ENCODE results near the gene GRID1. TPM values are rescaled to one million over a fixed set of nuclear protein-coding genes. Genes with fewer than 3 reads are reported as not detected.

The GRID1 gene
- total RNA-seq, 4 donors from 2014 or later, result 0.03 to 2.7 (median 0.49) TPM

DNA sequence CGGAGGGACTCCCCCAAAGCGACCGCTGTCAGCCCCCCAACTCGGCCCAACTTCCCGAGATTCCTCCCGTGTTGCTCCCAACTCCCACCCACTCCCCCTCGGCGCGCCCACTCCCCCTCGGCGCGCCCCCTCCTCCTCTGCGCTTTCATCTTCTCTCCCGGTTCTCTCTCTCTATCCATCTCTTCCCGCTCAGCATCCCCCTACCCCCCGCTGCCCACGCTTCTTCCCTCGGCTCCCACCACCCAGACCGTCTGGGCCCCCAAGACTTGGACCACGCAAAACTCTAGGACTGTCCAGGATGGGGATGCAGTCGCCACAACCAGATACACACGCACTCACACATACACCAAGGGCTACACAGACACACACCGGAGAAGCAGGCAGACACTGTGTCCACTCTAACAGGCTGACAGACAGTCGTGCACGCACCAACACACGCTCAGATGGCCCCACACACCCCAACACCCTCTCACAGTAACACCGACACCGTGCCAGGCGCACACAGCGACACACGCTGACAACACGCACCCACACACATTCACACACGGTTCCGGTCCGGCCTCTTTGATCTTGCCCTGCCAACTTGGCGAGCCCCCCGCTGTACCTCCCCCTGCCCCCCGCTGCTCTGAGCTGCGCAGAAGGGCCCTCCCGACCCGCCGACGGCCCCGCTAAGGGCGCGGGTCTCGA is 1.1 kb downstream of the GRID1 start:
- WGBS, 2 donors, result 1 to 3% methylated on average over 22 to 25 of the region's 47 CpGs
- Histone ChIP-seq H3K36me3 (no peaks in the 10 kb centered on the region), H3K4me1 (peaks cover 14 to 54% (median 41%) of the 10 kb centered on the region in 3 donors), H3K27me3 (peaks cover 12 to 93% (median 22%) of the 10 kb centered on the region in 4 donors), H3K4me3 (peak overlapping the region; percentile 33 to 66 (median 51)), H3K9me3 (no peaks in the 10 kb centered on the region), H3K27ac (peak overlapping the region in 1 of 4 donors; percentile 62)
- DNase-seq, result no peak
- intact Hi-C loops (cut with DNase I), result loop anchor here (10.0 kb wide), 1 partner anchor 821 kb away; no protein-coding TSS in a partner anchor
- TF ChIP-seq, protein P1, sequence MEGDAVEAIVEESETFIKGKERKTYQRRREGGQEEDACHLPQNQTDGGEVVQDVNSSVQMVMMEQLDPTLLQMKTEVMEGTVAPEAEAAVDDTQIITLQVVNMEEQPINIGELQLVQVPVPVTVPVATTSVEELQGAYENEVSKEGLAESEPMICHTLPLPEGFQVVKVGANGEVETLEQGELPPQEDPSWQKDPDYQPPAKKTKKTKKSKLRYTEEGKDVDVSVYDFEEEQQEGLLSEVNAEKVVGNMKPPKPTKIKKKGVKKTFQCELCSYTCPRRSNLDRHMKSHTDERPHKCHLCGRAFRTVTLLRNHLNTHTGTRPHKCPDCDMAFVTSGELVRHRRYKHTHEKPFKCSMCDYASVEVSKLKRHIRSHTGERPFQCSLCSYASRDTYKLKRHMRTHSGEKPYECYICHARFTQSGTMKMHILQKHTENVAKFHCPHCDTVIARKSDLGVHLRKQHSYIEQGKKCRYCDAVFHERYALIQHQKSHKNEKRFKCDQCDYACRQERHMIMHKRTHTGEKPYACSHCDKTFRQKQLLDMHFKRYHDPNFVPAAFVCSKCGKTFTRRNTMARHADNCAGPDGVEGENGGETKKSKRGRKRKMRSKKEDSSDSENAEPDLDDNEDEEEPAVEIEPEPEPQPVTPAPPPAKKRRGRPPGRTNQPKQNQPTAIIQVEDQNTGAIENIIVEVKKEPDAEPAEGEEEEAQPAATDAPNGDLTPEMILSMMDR (IDR thresholded peaks at IDR 0.05), result no peak
- TF ChIP-seq POLR2A (IDR thresholded peaks at IDR 0.05), result no peak

DNA sequence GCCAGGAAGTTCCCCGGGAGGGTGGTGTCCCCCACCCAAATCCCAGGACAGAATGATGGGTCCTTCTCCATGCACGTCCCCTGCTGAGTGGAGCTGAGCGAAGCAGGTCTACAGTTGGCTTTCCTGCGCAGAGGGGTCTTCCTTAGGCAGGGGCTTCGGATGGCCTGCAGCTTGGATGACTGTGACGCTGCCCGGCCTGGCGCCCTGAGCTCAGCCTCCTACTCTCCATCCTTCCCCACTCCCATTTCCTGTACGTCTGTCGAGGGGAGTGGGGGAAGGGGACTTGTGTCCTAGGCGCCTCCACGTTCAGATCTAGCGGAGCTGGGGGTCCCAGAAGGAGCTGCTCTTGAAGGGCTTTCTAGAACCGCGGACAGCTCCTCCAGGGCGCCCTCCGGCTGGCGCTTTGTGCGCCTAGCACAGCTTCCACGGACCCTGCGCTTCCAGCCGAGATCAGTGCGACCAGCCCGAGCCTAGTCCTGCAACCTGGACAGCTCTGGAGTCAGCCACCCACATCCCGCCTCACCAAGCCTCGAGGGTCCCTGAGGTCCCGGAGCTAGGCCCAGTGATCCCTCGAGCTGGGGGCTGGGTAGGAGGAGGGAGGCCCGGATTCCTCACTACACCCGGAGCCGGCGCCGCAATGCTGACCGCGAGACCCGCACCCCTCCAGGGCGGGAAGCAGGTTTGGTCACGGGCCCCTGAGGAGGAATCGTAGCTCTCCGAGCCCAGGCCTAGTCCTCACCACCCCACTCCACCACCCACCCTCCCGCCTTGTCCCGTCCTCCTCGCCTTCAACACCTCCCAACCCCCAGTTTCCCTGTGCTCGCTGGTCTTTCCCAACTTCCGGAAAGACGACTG is 1.9 kb downstream of the GRID1 start:
- H3K4me3 ChIP-seq, result peak overlapping the region in 3 of 4 donors; percentile 43 to 66 (median 59)
- peak overlapping the region in 1 of 4 donors; percentile 62 for H3K27ac ChIP-seq
- intact Hi-C loops (cut with DNase I), result loop anchor here (10.0 kb wide), 1 partner anchor 820 kb away; no protein-coding TSS in a partner anchor
- no peak for TF ChIP-seq POLR2A (IDR thresholded peaks at IDR 0.05)
- TF ChIP-seq, protein P1 (IDR thresholded peaks at IDR 0.05), result no peak
- no peaks in the 10 kb centered on the region for H3K9me3 ChIP-seq
- no peak for DNase-seq
- H3K27me3 ChIP-seq, result peaks cover 12 to 86% (median 22%) of the 10 kb centered on the region in 4 donors
- no peaks in the 10 kb centered on the region for H3K36me3 ChIP-seq
- peaks cover 14 to 54% (median 41%) of the 10 kb centered on the region in 3 donors for H3K4me1 ChIP-seq
- 12 to 17% methylated on average over 8 to 9 of the region's 46 CpGs for WGBS, 2 donors

DNA sequence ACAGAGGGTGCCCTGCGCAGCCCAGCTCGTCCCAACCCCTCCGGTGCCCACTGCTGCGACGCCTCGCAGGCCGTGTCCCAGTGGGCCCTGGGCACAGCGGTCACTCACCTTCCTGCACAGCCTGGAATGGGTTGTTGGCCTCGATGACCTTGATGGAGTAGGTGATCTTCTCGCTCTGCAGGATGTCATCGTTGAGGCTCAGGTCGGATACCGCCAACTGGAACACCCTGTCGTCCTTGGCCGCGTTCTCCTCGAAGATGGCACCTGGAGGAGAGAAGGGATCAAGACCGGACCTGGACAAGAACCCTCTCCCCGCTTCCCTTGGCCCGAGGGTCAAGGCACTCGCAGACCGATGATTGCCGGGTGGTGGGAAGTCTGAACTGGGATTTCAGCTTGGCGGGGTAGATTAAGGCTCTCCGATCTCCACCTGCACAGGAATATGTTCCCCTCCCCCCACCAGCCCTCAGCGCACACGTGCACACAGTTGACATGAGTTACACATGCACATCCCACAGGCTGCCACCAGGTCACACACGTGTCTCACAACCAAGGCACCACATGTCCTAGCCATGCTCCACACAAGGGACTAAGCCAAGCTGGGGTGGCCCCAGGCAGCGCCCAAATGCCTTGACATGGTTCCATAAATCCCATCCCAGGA is 2.6 kb downstream of the GRID1 start:
- no peak overlapping the region for H3K27ac ChIP-seq
- H3K9me3 ChIP-seq, result no peaks in the 10 kb centered on the region
- WGBS, 2 donors, result 14 to 40% methylated on average over 3 to 7 of the region's 29 CpGs
- TF ChIP-seq, protein P1 (IDR thresholded peaks at IDR 0.05), result no peak
- TF ChIP-seq POLR2A (IDR thresholded peaks at IDR 0.05), result no peak
- peaks cover 12 to 78% (median 22%) of the 10 kb centered on the region in 4 donors for H3K27me3 ChIP-seq
- H3K36me3 ChIP-seq, result no peaks in the 10 kb centered on the region
- DNase-seq, result no peak
- H3K4me1 ChIP-seq, result peaks cover 14 to 54% (median 41%) of the 10 kb centered on the region in 3 donors
- H3K4me3 ChIP-seq, result peak overlapping the region in 2 of 4 donors; percentile 34 to 39
- intact Hi-C loops (cut with DNase I), result loop anchor here (10.0 kb wide), 1 partner anchor 819 kb away; no protein-coding TSS in a partner anchor

DNA sequence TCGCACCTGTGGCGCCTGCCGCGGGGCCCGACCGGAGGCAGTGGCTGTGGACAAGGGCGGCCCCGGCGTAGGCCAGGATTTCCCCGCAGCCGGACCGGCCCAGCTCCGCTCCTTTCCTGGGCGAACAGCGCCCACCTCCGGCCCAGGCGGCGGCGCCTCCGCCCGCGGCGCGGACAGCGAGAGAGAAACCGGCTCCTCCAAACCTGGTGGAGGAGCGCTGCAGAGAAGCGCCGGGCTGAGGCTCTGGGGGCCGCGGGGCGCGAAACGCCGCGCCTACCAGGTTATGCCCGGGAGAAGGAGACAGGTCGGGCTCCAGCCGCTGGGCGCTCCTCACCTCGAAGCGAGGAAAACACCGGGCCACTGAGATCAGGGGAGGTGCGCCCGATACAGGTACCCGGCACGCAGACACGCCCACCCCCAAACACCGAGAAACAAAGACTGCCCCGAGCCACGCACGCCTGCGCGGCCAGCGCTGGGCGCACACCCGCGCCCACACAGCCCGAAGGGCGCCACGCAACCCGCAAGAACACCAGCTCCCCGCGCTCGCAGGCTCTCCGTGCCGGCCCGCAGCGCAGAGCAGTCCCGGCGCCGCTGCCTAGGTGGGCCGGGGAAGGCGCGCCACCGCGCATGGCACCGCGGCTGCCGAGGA is 3.3 kb downstream of the GRID1 start:
- Histone ChIP-seq H3K9me3 (no peaks in the 10 kb centered on the region), H3K27ac (no peak overlapping the region), H3K27me3 (peaks cover 12 to 72% (median 21%) of the 10 kb centered on the region in 4 donors), H3K4me1 (peaks cover 14 to 54% (median 41%) of the 10 kb centered on the region in 3 donors), H3K36me3 (no peaks in the 10 kb centered on the region), H3K4me3 (peak overlapping the region in 3 of 4 donors; percentile 25 to 39 (median 34))
- intact Hi-C loops (cut with DNase I), result loop anchor here (10.0 kb wide), 1 partner anchor 819 kb away; no protein-coding TSS in a partner anchor
- no peak for DNase-seq
- TF ChIP-seq POLR2A (IDR thresholded peaks at IDR 0.05), result no peak
- TF ChIP-seq, protein P1 (IDR thresholded peaks at IDR 0.05), result peak in 5 of 6 experiments; percentile 13 to 60 (median 27)
- WGBS, 2 donors, result 38% methylated on average over 12 of the region's 80 CpGs; no CpG with 5 or more reads in 1 of the 2 donors

Measured in esophagus squamous epithelium (tissue), 5 donors.